Naive B cell (primary cell): ENCODE results near the gene ILDR2. TPM values are rescaled to one million over a fixed set of nuclear protein-coding genes. Genes with fewer than 3 reads are reported as not detected.

ENCODE experiments used
- ATAC-seq, 2 donors: fragments of 150-1000 bp; cut with Tn5 transposase; 2 replicates each; pipeline ENCODE4 v1.10.0; 2021; ENCODE audit warnings: low read depth in 2 of 2, mild to moderate bottlenecking in 2 of 2, moderate library complexity in 2 of 2
- DNase-seq: peaks from one replicate; pipeline ENCODE4 v3.0.0; 2022
- H3K27ac Mint-ChIP-seq, 6 donors: one replicate each; pipeline ENCODE4 v1.8.0; 2020 to 2022; ENCODE audit warnings: mild to moderate bottlenecking in 6 of 6, mixed read lengths in 6 of 6, moderate library complexity in 5 of 6, inconsistent platforms in 2 of 6
- H3K27me3 Mint-ChIP-seq, 3 donors: one replicate each; pipeline ENCODE4 v1.8.0; 2021 to 2022; ENCODE audit warnings: mixed read lengths in 3 of 3, mild to moderate bottlenecking in 1 of 3
- H3K36me3 Mint-ChIP-seq, 2 donors: one replicate each; pipeline ENCODE4 v1.8.0; 2020 to 2022; ENCODE audit warnings: mixed read lengths in 2 of 2, inconsistent platforms in 1 of 2, mild to moderate bottlenecking in 1 of 2
- H3K4me1 Mint-ChIP-seq, 3 donors: one replicate each; pipeline ENCODE4 v1.8.0; 2020 to 2022; ENCODE audit warnings: mixed read lengths in 3 of 3, inconsistent platforms in 1 of 3, mild to moderate bottlenecking in 1 of 3, moderate library complexity in 1 of 3
- H3K4me3 Mint-ChIP-seq, 8 donors: one replicate each; pipeline ENCODE4 v1.8.0; 2020 to 2022; ENCODE audit warnings: mild to moderate bottlenecking in 8 of 8, mixed read lengths in 8 of 8, moderate library complexity in 8 of 8, inconsistent platforms in 2 of 8
- H3K9me3 Mint-ChIP-seq, 7 donors: one replicate each; pipeline ENCODE4 v1.8.0; 2020 to 2022; ENCODE audit warnings: mixed read lengths in 7 of 7, mild to moderate bottlenecking in 5 of 7, inconsistent platforms in 2 of 7, moderate library complexity in 1 of 7
- polyA plus RNA-seq, 6 donors: library from polyadenylated mRNA; unstranded; fragments of 300-500 nt; fragmentation: Illumina TruSeq; gene quantifications; one replicate each; pipeline ENCODE4 v1.2.3, GENCODE V29; 2021; ENCODE audit warnings: low read depth in 6 of 6

The ILDR2 gene
- polyA plus RNA-seq, 6 donors from 2014 or later = 0.33 TPM; not detected in 5

DNA sequence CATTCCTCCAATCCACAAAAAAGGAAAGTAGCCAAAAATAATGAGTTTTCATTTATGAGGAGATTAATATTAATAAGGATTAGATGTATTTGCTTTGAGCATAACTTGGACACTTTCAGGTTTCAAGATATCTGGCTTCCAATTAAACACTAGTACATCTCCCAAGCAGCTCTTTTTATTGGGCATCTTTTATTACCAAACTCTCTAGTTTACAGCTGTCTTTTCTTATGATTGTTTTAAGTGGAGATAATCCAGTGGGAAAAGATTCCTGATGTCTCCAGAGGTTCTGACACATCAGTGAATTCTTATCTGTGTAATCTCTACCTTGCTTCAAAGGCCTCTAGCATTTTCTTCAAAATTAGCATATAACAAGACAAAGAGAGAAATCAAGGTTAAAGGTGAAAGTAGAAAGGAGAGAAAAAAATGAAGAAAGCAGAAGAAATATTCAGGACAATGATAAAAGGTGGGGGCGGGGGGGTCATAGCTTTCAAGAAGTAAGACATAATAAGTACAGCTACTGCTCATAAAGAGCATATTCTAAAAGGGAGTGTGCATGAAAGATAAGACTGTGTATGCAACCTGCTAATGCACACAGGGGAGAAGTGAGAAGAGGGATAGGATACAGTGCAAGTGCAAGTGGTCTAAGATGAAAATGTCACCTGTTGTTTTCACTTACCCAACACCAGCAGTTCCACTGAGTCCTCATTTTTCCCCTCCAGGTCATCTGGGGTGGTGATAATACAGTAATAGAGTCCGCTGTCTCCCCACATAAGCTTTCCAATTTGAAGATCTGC, 19.1 kb downstream of the ILDR2 start:
- Mint-ChIP-seq H3K27me3 (peaks cover 33 to 52% (median 41%) of the 10 kb centered on the region in 3 donors), H3K4me3 (no peak overlapping the region), H3K27ac (no peak overlapping the region), H3K36me3 (peaks cover 0 to 8% of the 10 kb centered on the region in 2 donors), H3K9me3 (peaks cover 0 to 9% (median 0%) of the 10 kb centered on the region in 7 donors), H3K4me1 (peaks cover 0 to 3% (median 0%) of the 10 kb centered on the region in 3 donors)
- ATAC-seq = no peak
- no peak for DNase-seq

DNA sequence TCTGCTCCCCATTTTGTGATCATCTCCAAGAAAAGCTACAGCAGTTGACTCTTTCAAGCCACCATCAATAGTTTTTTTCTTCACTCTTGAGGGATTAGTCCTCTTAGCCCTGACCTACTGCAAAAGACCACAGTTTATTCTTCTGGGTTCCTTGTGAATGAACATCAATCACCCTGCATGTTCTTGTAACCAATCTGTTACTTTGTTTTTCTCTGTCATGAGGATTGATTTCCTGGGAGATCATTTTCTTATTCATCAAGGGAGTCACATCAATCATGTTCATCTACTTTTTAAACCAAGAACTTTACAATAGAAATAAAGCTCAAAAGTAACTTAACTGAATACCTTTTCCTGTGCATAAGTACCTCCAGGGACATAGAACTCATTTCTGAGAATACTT, 21.8 kb downstream of the ILDR2 start:
- ATAC-seq = no peak
- no peak overlapping the region for H3K27ac Mint-ChIP-seq
- H3K4me1 Mint-ChIP-seq = no peaks in the 10 kb centered on the region
- H3K27me3 Mint-ChIP-seq = peaks cover 31 to 50% (median 39%) of the 10 kb centered on the region in 3 donors
- H3K9me3 Mint-ChIP-seq = peaks cover 0 to 4% (median 0%) of the 10 kb centered on the region in 7 donors
- DNase-seq = no peak
- H3K4me3 Mint-ChIP-seq = no peak overlapping the region
- peaks cover 0 to 3% of the 10 kb centered on the region in 2 donors for H3K36me3 Mint-ChIP-seq

DNA sequence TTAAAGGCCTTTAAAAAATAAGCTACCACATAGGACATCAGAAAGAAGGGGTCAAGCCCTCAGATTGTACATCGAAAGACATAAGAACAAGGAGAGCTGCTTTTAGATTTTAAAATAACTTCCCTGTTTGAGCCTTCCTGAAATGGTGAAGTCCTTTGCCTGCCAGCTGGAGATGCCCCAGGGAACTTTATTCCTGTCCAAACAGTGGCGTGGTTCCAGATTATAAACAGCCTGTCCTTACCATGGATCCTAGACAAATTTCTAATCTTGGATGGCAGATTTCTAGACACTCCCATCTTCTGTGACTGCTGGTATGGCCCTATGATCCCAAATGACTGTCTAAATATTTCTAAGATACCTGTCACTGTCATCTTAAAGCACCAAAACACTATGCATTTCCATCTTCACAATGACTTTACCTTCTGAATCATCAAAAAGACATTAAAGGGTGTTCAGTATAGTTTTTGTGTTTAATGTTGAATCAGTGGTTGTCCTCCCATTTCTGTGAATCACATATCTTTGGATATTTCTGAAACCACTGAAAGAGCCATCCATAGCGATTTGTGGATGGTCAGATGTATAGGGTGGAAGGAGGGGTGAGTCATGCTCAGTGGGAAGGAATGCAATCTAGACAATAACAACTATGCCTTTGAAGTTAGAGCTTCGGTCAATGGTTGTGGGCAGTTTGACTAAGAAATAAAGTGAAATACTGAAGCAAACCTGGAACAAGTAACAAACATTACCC, 23.2 kb downstream of the ILDR2 start:
- Mint-ChIP-seq H3K4me3 (no peak overlapping the region), H3K27ac (no peak overlapping the region), H3K36me3 (no peaks in the 10 kb centered on the region), H3K9me3 (no peaks in the 10 kb centered on the region), H3K27me3 (peaks cover 42 to 61% (median 47%) of the 10 kb centered on the region in 3 donors), H3K4me1 (peaks cover 5 to 10% (median 10%) of the 10 kb centered on the region in 3 donors)
- ATAC-seq (no peak), DNase-seq (no peak)

DNA sequence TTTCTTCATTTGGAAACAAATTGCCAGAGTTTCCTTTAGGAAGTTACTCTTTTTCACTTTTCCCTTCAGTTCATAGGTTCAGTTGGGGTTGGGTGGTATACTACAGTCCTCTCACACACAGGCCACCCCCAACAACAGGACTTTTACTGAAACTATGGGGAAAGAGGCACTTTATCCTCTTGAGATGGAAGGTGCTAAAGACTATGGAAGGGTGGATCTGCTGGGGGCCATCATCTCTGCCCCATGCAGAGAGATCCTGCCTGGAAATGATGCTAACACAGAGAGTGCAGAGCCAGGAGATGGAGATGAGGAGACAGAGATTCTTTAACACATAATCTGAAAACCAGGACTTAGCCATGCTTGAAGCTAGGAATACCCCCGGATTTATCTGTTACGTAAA, 24.3 kb downstream of the ILDR2 start:
- DNase-seq = no peak
- Mint-ChIP-seq H3K27ac (no peak overlapping the region), H3K27me3 (peaks cover 50 to 71% (median 58%) of the 10 kb centered on the region in 3 donors), H3K4me1 (peaks cover 9 to 14% (median 13%) of the 10 kb centered on the region in 3 donors), H3K4me3 (peak overlapping the region in 1 of 8 donors; percentile 61), H3K36me3 (no peaks in the 10 kb centered on the region), H3K9me3 (no peaks in the 10 kb centered on the region)
- ATAC-seq = no peak

DNA sequence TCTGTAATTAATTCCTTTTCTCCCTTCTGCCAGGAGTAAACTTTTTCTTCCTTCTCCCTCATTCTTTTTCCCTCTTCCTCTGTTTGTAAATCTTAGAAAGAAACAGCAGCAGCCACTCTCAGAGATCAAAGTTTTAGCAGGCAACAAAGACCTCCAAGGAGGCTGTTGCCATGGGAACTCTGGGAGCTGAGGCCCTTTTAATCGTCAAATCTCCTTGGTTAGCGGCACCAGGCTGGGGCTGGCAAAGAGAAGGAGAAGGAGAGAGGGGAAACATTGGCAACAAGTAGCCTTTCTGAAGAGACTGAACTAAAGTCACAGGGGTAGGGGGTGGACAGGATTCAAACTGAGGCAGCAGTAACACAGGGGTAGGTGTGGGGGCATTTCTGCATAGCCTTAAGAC, 25.2 kb downstream of the ILDR2 start:
- peaks cover 52 to 80% (median 66%) of the 10 kb centered on the region in 3 donors for H3K27me3 Mint-ChIP-seq
- H3K27ac Mint-ChIP-seq = no peak overlapping the region

DNA sequence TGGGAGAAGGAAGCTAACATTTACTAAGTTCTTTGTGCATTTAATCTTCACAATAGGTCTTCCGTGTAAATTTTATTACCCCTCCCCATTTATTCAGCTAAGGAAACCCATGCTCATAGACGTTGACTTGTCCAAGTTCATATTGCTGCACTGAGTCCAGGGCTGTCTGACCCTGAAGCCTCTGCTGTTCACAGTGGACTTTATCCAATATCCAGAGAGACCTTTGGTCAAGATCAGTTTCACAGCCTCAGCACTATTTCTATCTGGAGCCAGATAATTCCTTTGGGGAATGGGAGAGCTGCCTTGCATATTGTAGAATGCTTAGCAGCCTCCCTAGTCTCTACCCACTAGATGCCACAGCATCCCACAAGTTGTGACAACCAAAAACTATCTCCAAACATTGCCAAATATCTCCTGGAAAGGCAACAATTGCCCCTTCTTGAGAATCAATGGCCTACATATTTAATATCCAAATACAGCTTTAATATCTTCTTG, 26.4 kb downstream of the ILDR2 start:
- H3K27me3 Mint-ChIP-seq = peaks cover 53 to 87% (median 64%) of the 10 kb centered on the region in 3 donors

More for the DNA sequence above, 25.2 kb downstream of the ILDR2 start:
- ATAC-seq = no peak
- Mint-ChIP-seq H3K36me3 (no peaks in the 10 kb centered on the region), H3K4me1 (peaks cover 9 to 16% (median 13%) of the 10 kb centered on the region in 3 donors), H3K4me3 (no peak overlapping the region), H3K9me3 (no peaks in the 10 kb centered on the region)
- no peak for DNase-seq

DNA sequence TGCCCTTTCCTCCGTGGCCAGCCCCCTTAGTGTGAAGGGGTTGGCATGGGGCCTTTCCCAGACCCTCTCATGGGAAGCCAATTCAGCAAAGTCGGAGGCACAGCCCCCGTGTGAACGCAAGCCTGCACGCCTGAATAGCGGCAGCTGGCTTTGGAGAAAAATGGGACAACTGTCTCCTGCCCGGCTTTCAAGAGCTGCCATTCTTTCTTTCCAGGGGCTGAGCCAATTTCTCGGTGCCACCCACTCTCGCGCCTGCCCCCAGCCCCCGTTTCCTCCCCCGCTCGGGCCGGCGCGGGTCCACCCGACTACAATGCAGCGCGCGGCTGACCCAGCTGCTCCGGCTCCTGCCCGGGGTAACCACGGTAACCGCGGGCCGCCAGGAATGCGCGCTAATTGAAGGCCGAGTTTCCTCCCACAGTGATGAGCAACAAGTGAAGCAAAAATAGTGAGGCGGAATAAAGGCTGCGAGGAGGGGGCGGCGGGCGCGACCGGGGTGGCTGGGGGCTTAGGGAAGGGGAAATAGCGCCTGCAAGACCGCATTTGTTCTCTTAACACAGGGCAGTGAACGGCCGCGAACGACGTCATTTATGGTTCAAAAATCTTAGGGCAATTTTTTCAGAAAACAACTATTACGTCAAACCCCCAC, 27.8 kb downstream of the ILDR2 start:
- H3K9me3 Mint-ChIP-seq = no peaks in the 10 kb centered on the region
- H3K27me3 Mint-ChIP-seq = peaks cover 43 to 82% (median 58%) of the 10 kb centered on the region in 3 donors
- H3K27ac Mint-ChIP-seq = peak overlapping the region in 1 of 6 donors; percentile 82
- H3K4me3 Mint-ChIP-seq = peak overlapping the region in 7 of 8 donors; percentile 26 to 84 (median 71)
- DNase-seq = peak; percentile 23
- peaks cover 13 to 16% (median 13%) of the 10 kb centered on the region in 3 donors for H3K4me1 Mint-ChIP-seq
- H3K36me3 Mint-ChIP-seq = no peaks in the 10 kb centered on the region
- ATAC-seq = peak; percentile 60 to 65

More for the DNA sequence above, 26.4 kb downstream of the ILDR2 start:
- Mint-ChIP-seq H3K4me3 (no peak overlapping the region), H3K27ac (no peak overlapping the region), H3K4me1 (peaks cover 13 to 16% (median 13%) of the 10 kb centered on the region in 3 donors), H3K9me3 (no peaks in the 10 kb centered on the region), H3K36me3 (no peaks in the 10 kb centered on the region)
- no peak for DNase-seq
- ATAC-seq = no peak

DNA sequence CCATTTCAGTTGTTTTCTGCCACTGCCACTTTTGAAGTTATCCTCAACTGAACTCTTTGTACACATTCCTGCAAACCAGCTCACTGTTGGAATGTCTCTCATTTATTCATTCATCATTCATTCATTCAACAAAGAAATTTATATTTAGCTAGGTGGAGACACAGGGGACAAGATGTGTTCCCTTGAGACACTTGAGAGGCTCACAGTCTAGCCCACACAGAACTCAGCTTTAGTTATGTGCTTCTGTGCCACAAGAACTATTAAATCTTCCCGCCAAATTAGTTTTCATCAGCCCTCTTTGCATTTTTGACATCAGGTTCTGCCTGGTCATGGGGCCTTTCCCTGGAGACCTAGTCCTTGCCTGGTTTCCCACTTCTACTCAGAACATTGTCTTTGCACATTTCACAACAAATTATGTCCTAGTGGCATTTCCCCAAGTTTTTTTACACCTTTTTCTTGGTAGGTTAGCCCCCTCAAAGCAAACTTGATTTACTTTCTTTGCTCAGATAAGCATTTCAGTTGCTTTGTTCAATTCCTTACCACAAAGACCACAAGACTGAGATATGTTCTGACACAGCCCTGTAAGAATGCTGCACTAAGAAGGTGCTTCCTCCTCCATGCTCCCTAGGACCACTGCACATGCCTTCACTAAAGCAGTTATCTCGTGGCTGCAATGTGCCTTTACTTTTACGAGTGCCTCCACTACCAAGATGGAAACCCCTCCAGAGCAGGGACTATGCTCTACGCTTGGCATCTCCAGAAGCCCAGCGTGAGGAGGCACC, 31.0 kb downstream of the ILDR2 start:
- no peak overlapping the region for H3K4me3 Mint-ChIP-seq

DNA sequence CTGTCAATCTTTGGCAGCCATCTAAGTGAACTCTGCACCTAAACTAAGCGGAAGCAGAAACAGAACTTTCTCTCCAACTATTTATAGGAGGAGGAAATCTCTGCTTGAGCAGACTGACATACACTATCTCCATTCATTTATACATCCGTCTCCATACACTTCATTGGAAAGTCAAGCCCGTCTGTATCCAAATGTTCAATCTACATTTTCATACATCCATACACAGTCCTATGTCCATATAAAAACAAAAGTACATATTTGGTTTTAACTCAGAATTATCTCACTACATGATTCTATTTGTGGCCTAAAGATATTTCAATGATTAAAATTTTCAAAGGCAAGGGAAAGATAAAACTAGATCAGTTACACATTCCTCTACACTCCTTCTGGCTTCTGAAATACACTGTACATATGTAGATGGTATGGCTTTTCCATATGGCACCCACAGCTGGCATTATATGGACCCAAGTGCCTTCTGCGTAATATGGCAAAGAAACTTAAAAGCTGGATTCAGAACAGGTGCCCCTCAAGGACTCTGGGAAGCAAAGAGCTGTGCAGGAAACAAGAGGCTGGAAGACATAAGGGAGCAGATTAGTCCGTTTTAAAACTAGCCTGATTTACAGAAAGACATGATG, 35.5 kb downstream of the ILDR2 start:
- no peak overlapping the region for H3K4me3 Mint-ChIP-seq
- peaks cover 0 to 2% (median 0%) of the 10 kb centered on the region in 7 donors for H3K9me3 Mint-ChIP-seq
- H3K36me3 Mint-ChIP-seq = no peaks in the 10 kb centered on the region
- ATAC-seq (no peak), DNase-seq (no peak)
- H3K27me3 Mint-ChIP-seq = peaks cover 12 to 43% (median 30%) of the 10 kb centered on the region in 3 donors
- H3K27ac Mint-ChIP-seq = no peak overlapping the region
- H3K4me1 Mint-ChIP-seq = peaks cover 6 to 11% (median 9%) of the 10 kb centered on the region in 3 donors

More for the DNA sequence above, 31.0 kb downstream of the ILDR2 start:
- H3K36me3 Mint-ChIP-seq = no peaks in the 10 kb centered on the region
- H3K27ac Mint-ChIP-seq = no peak overlapping the region
- DNase-seq (no peak), ATAC-seq (no peak)
- H3K27me3 Mint-ChIP-seq = peaks cover 36 to 54% (median 44%) of the 10 kb centered on the region in 3 donors
- no peaks in the 10 kb centered on the region for H3K9me3 Mint-ChIP-seq
- peaks cover 19 to 23% (median 21%) of the 10 kb centered on the region in 3 donors for H3K4me1 Mint-ChIP-seq

DNA sequence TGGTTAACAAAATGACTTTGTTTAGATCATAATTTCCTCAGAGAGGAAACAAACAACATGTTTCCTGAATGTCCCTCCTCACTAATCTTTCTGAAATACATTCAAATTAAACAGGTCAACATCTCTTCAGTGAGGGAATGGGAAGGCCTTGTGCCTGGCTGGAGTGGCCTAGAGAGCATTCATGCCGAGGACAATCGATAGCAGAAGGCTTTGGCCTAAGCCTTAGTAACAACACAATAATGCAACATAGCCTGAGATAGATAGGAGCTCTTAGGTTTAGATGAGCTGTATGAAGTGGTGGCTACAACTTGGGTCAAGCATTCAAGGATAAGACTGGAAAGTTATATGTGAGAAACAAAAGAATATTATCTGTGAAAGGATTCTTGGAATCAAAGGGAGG, 37.4 kb downstream of the ILDR2 start:
- Mint-ChIP-seq H3K36me3 (no peaks in the 10 kb centered on the region), H3K27ac (no peak overlapping the region), H3K9me3 (peaks cover 0 to 2% (median 0%) of the 10 kb centered on the region in 7 donors), H3K4me1 (peaks cover 6 to 15% (median 6%) of the 10 kb centered on the region in 3 donors), H3K27me3 (peaks cover 23 to 40% (median 35%) of the 10 kb centered on the region in 3 donors), H3K4me3 (no peak overlapping the region)
- ATAC-seq (no peak), DNase-seq (no peak)

DNA sequence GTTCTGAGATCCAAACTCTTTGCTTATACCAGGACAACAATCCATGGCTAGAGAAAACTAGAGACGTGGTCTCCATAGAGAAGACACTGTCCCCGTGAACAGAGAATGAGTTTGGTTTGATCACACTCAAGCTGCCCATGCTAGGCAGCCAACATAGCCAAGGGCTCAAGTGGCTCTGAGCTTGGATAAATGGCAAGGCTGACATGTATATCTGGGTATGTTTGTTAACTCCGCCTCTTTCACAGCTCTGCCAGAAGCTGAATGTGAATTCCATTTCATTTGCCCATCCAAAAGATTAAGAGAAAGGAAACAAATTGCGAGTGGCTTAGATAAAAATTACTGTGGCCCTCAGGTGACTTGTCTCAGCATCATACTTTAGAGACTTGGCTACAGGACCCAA, 38.0 kb downstream of the ILDR2 start:
- no peak for DNase-seq
- Mint-ChIP-seq H3K36me3 (no peaks in the 10 kb centered on the region), H3K4me3 (no peak overlapping the region), H3K27me3 (peaks cover 24 to 40% (median 37%) of the 10 kb centered on the region in 3 donors), H3K27ac (no peak overlapping the region), H3K4me1 (peaks cover 6 to 16% (median 6%) of the 10 kb centered on the region in 3 donors), H3K9me3 (peaks cover 0 to 2% (median 0%) of the 10 kb centered on the region in 7 donors)
- ATAC-seq = no peak

DNA sequence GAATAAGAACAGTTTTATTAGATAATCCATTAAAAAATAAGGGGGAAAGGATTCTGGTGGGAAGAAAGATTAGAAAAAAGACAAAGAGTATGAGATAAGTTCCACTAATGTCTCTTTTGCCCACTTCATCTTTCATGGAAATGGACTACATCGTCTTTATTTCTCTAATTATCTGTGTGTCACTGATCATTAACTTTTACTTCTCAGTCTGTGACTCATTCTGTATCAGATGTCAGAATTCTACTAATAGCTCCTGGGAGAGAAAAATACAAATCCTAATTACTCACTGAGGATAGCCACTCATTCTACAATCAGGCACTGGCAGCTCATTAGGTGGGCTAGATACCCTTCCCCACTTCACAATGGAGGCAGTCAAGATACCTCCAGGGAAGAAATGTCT, 41.7 kb downstream of the ILDR2 start:
- peaks cover 0 to 12% (median 3%) of the 10 kb centered on the region in 3 donors for H3K4me1 Mint-ChIP-seq
- no peak for ATAC-seq
- H3K9me3 Mint-ChIP-seq = peaks cover 0 to 2% (median 0%) of the 10 kb centered on the region in 7 donors
- H3K36me3 Mint-ChIP-seq = no peaks in the 10 kb centered on the region
- H3K27ac Mint-ChIP-seq = no peak overlapping the region
- H3K27me3 Mint-ChIP-seq = peaks cover 32 to 51% (median 50%) of the 10 kb centered on the region in 3 donors
- DNase-seq = no peak
- H3K4me3 Mint-ChIP-seq = no peak overlapping the region
